HepG2 (cell line): ENCODE results near the gene MEAF6. TPM values are rescaled to one million over a fixed set of nuclear protein-coding genes. Genes with fewer than 3 reads are reported as not detected.

ENCODE experiments used
- IKZF4 ChIP-seq: sonication (generic); formaldehyde crosslinking; IDR thresholded peaks from 2 replicates; pipeline ENCODE4 v1.5.1; 2020; ENCODE audit warnings: borderline replicate concordance, mild to moderate bottlenecking, low read depth, missing genetic modification reagents; ENCODE audit errors: not compliant biosample characterization
- PCBP2 ChIP-seq: fragments of 200-400 bp; formaldehyde crosslinking; optimal IDR thresholded peaks from 2 replicates; pipeline ENCODE3; 2018; ENCODE audit warnings: low read length, low read depth; ENCODE audit not compliant: poor library complexity, severe bottlenecking
- TAF15 ChIP-seq: fragments of 200-400 bp; formaldehyde crosslinking; IDR thresholded peaks from one replicate; pipeline ENCODE4 v1.6.1; 2018; ENCODE audit warnings: mild to moderate bottlenecking, low read depth, low read length; ENCODE audit not compliant: poor library complexity, severe bottlenecking
- polyA plus RNA-seq, 8 experiments: library from polyadenylated mRNA; depleted of rRNA in 3 of 8; stranded (reverse) in 7 of 8; unstranded in 1 of 8; fragments of >200 nt; fragmentation: Illumina TruSeq in 4 of 8; extraction: Trizol in 4 of 8; gene quantifications; 2 replicates each; pipeline versions ENCODE4 v1.2.1 to v1.2.3, GENCODE V29; 2011 to 2016; ENCODE audit warnings: low read depth in 4 of 8, missing spikeins in 1 of 8, mixed read lengths in 1 of 8; ENCODE audit not compliant: insufficient read depth in 1 of 8
- total RNA-seq, 5 experiments: library from RNA; depleted of rRNA; stranded (reverse); fragments of >200 nt; fragmentation: Illumina TruSeq; extraction: Trizol; gene quantifications; 2 replicates each; pipeline ENCODE4 v1.2.3, GENCODE V29; 2016; ENCODE audit warnings: low read depth in 1 of 5
- TF ChIP-seq, protein P1 (sequence below): sonication (generic); formaldehyde crosslinking; IDR thresholded peaks from 2 replicates; pipeline ENCODE4 v1.4.0; 2020; ENCODE audit warnings: mild to moderate bottlenecking, missing genetic modification reagents
- TF ChIP-seq, protein P2 (sequence below): sonication (generic); formaldehyde crosslinking; IDR thresholded peaks from 2 replicates; pipeline ENCODE4 v1.4.0; 2020; ENCODE audit warnings: missing genetic modification reagents
- TF ChIP-seq, protein P3 (sequence below): sonication (generic); formaldehyde crosslinking; IDR thresholded peaks from 2 replicates; pipeline ENCODE4 v1.5.0; 2020; ENCODE audit warnings: missing genetic modification reagents, mild to moderate bottlenecking, borderline replicate concordance

MEAF6 gene
- total and polyA plus RNA-seq, 2 of the 13 experiments (the other 11 are each of a cell fraction or from before 2014, with no cell fraction given), result 29.5 to 45.6 TPM

DNA sequence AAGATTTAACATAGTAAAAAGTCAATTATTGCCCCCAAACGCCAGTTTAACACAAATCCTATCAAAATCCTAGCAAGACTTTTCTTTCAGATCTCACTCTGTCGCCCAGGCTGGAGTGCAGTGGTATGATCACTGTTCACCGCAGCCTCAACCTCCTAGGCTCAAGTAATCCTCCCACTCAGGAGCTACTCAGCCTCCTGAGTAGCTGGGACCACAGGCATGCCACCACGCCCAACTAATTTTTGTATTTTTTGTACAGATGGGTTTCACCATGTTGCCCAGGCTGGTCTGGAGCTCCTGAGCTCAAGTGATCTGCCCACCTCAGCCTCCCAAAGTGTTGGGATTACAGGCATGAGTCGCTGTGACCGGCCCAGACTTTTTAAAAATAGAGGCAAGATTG is 34.8 kb upstream of the MEAF6 start (continued):
- TF ChIP-seq, protein P1, sequence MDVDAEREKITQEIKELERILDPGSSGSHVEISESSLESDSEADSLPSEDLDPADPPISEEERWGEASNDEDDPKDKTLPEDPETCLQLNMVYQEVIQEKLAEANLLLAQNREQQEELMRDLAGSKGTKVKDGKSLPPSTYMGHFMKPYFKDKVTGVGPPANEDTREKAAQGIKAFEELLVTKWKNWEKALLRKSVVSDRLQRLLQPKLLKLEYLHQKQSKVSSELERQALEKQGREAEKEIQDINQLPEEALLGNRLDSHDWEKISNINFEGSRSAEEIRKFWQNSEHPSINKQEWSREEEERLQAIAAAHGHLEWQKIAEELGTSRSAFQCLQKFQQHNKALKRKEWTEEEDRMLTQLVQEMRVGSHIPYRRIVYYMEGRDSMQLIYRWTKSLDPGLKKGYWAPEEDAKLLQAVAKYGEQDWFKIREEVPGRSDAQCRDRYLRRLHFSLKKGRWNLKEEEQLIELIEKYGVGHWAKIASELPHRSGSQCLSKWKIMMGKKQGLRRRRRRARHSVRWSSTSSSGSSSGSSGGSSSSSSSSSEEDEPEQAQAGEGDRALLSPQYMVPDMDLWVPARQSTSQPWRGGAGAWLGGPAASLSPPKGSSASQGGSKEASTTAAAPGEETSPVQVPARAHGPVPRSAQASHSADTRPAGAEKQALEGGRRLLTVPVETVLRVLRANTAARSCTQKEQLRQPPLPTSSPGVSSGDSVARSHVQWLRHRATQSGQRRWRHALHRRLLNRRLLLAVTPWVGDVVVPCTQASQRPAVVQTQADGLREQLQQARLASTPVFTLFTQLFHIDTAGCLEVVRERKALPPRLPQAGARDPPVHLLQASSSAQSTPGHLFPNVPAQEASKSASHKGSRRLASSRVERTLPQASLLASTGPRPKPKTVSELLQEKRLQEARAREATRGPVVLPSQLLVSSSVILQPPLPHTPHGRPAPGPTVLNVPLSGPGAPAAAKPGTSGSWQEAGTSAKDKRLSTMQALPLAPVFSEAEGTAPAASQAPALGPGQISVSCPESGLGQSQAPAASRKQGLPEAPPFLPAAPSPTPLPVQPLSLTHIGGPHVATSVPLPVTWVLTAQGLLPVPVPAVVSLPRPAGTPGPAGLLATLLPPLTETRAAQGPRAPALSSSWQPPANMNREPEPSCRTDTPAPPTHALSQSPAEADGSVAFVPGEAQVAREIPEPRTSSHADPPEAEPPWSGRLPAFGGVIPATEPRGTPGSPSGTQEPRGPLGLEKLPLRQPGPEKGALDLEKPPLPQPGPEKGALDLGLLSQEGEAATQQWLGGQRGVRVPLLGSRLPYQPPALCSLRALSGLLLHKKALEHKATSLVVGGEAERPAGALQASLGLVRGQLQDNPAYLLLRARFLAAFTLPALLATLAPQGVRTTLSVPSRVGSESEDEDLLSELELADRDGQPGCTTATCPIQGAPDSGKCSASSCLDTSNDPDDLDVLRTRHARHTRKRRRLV (CRISPR knock-in tag), result no peak
- TF ChIP-seq, protein P2, sequence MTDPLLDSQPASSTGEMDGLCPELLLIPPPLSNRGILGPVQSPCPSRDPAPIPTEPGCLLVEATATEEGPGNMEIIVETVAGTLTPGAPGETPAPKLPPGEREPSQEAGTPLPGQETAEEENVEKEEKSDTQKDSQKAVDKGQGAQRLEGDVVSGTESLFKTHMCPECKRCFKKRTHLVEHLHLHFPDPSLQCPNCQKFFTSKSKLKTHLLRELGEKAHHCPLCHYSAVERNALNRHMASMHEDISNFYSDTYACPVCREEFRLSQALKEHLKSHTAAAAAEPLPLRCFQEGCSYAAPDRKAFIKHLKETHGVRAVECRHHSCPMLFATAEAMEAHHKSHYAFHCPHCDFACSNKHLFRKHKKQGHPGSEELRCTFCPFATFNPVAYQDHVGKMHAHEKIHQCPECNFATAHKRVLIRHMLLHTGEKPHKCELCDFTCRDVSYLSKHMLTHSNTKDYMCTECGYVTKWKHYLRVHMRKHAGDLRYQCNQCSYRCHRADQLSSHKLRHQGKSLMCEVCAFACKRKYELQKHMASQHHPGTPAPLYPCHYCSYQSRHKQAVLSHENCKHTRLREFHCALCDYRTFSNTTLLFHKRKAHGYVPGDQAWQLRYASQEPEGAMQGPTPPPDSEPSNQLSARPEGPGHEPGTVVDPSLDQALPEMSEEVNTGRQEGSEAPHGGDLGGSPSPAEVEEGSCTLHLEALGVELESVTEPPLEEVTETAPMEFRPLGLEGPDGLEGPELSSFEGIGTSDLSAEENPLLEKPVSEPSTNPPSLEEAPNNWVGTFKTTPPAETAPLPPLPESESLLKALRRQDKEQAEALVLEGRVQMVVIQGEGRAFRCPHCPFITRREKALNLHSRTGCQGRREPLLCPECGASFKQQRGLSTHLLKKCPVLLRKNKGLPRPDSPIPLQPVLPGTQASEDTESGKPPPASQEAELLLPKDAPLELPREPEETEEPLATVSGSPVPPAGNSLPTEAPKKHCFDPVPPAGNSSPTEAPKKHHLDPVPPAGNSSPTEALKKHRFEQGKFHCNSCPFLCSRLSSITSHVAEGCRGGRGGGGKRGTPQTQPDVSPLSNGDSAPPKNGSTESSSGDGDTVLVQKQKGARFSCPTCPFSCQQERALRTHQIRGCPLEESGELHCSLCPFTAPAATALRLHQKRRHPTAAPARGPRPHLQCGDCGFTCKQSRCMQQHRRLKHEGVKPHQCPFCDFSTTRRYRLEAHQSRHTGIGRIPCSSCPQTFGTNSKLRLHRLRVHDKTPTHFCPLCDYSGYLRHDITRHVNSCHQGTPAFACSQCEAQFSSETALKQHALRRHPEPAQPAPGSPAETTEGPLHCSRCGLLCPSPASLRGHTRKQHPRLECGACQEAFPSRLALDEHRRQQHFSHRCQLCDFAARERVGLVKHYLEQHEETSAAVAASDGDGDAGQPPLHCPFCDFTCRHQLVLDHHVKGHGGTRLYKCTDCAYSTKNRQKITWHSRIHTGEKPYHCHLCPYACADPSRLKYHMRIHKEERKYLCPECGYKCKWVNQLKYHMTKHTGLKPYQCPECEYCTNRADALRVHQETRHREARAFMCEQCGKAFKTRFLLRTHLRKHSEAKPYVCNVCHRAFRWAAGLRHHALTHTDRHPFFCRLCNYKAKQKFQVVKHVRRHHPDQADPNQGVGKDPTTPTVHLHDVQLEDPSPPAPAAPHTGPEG (CRISPR knock-in tag), result no peak
- TF ChIP-seq TAF15 (no peak), IKZF4 (CRISPR knock-in tag) (no peak), PCBP2 (no peak)
- TF ChIP-seq, protein P3, sequence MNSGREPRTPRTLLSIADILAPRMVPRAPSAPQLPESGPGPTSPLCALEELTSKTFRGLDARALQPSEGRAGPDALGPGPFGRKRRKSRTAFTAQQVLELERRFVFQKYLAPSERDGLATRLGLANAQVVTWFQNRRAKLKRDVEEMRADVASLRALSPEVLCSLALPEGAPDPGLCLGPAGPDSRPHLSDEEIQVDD (CRISPR knock-in tag), result no peak
- TF ChIP-seq, all 625 proteins: peak for 0
